Mesenteric fat pad (tissue), 1 donor: ENCODE data around the gene SLC27A1. TPM values are rescaled to one million over a fixed set of nuclear protein-coding genes. Genes with fewer than 3 reads are reported as not detected.

Experiments used
- DNase-seq: peaks from one replicate; pipeline ENCODE4 v3.0.0-alpha.2; 2020; ENCODE audit warnings: low spot score
- long read RNA-seq: library from polyadenylated mRNA; unstranded; transcript quantifications from one replicate; pipeline ENCODE4 v2.0.0, GENCODE V29; 2020
- total RNA-seq: library from RNA; stranded (reverse); fragmentation: NEBNext Ultra II Directional; extraction: Animal tissue kit (Norgen Biotek cat#: 25700); gene quantifications from one replicate; pipeline ENCODE4 v1.2.1, GENCODE V29; 2021
- donor health status: DM: yes; HTN: yes; CAD: no.

SLC27A1 gene
- 36.5 TPM for total RNA-seq
- long read RNA-seq, partial matches to known transcripts, result 9 of 32 reads
- long read RNA-seq, other reads (novel, unspliced or antisense), result 19 of 32 reads

DNA sequence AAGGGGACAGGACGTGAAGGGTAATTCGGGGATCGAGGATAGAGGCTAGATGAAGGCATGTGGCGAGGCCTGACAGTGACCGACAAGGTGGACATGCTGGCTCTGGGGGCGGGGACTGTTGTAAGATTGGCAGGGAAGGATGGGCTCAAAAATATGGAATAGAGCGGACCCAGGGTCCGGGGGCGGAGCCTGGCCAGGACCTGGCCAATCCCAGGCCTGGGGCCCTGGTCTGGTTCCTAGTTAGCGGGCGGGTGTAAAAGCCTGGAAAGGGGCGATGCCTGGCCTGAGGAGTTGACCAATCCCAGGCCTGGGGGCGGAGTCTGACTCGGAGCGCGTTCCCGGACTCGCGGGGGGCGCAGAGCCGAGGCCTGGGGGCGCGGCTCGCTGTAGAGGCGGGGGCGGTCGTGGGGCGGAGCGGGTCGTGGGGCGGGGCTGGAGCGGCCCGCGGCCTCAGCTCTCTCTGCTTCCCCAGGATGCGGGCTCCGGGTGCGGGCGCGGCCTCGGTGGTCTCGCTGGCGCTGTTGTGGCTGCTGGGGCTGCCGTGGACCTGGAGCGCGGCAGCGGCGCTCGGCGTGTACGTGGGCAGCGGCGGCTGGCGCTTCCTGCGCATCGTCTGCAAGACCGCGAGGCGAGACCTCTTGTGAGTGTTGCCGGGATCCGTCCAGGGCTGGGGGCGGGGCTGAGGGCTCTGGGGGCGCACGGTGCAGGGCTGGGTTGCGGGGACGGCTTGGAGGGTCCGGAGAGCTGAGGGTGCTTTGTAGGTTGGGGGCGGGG, at the start of gene SLC27A1:
Gene SLC27A1, plus strand, starts transcription at position 457 of the 774 bp plus-strand sequence. Its CDS starts 17 bp downstream, at position 474.
- DNase-seq, result peak; percentile 98

DNA sequence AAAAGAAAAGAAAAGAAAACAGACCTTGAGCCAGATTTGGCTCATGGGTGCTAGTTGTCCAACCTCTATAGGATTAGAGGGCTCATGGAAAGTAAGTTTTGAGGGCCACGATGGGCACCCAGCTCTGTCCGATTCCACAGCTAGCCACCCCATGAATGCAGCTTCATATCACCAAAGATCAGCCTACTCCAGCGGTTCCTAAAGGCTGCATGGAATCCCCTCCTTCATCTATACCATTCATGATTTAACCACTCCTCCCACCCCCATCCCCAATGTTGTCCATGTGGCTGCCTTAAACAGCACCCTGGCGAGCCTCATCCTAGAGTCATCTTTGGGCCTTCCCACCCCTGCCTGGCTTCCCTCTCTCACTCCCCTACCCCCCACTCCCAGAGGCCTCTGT, 48.4 kb upstream of the SLC27A1 start:
- DNase-seq, result no peak

DNA sequence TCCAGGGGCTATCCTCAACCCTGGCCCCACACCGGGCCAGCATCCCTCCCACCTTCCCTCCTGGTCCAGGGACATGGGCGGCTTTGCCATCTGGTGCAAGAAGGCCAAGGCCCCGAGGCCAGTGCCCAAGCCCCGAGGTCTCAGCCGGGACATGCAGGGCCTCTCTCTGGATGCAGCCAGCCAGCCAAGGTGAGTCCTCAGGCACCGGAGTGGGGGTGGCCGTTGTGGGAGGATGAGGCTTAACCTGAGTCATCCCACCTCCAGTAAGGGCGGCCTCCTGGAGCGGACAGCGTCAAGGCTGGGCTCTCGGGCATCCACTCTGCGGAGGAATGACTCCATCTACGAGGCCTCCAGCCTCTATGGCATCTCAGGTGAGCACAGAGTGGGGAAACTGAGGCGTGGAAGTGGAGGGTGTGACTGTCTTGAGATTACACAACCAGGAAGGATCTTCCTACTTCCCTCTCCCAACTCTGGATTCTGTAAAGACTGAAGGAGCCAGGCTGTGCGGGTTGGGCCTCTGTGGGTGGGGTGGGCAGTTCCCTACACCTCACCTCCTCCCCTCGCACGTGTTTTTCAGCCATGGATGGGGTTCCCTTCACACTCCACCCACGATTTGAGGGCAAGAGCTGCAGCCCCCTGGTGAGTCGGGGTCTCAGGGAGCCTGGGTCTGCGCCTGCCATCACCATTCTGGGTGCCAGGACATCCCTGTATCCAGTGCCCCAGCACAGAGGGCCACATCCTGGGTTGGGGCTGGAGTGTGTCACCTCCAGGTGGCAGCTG, 46.7 kb upstream of the SLC27A1 start:
- no peak for DNase-seq

DNA sequence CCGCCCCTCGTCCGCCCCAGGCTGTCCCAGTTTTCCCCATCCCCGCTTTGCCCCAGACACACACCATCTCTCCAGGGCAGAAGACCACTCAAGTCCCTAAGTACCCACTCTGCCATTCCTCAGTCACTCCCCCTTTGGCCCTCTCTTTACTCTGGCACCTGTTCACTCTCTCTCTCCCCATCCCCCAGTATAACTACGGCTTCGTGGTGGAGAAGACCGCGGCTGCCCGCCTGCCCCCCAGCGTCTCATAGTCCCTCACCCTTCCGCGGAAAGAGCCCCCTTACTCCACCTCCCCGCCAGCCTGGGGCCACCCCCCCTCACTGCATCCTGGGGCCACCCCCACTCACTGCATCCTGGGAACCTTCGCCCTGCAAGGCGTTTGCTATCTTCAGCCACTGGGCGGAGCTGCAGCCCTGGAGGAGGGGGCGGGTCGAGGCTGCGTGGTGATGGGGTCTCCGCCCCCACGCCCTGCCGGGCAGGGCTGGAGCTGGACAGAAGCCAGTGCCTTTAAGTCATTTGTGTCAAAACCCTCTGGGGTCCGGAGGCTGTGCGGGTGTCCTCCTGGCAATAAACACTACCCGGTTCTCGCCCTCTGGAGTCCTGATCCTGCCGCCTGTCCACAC, 45.5 kb upstream of the SLC27A1 start:
- no peak for DNase-seq

DNA sequence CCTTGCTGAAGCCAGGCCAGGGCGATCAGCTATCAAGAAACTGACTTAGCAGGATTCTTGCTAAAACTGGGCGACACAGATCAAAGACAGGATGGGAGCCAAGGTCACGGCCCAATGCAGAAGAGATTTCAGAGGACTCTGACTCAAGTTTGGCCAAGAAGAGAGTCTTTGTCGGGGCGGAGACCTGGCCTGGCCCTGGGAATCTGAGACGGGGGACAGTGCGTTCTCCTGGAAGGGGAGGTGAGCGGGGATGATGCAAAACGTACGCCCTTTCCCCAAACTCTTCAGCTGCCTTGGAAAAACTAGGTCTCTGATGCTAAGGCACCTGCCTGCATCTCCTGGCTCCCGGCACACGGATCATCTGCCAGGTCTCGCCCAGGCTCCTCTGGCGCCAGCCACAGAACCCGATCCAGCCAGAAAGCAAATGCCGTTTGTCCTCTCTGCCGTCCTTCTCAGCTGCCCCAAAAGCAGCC, 40.6 kb upstream of the SLC27A1 start:
- no peak for DNase-seq

DNA sequence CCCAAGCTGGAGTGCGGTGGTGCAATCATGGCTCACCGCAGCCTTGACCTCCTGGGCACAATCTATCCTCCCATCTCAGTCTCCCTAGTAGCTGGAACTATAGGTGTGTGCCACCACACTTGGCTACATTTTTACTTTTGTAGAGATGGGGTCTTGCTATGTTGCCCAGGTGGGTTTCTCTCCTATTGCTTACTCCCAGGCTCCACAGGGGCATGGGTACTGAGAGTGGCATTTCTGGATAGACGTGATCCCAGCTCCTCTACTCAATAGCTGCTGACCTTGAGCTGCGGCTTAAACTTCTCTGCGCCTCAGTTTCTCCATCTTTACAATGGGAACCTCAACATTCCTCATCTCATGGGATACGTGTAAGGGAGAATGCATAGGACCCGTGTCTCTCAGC, 38.9 kb upstream of the SLC27A1 start:
- no peak for DNase-seq

DNA sequence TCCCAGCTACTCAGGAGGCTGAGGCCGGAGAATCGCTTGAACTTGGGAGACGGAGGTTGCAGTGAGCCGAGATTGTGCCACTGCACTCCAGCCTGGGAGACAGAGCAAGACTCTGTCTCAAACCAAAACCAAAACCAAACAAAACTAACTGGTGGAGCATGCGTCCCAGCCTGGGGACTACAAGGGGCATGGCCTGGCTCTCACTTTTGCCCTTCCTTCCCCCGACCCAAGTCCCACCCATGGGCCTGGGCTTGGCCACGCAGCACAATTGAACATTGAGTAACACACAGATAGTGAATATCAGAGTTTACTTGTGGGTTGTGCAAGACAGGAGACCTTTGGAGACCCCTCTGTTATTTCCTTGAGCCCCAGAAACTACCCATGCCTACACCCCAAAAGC, 35.1 kb upstream of the SLC27A1 start:
- no peak for DNase-seq

DNA sequence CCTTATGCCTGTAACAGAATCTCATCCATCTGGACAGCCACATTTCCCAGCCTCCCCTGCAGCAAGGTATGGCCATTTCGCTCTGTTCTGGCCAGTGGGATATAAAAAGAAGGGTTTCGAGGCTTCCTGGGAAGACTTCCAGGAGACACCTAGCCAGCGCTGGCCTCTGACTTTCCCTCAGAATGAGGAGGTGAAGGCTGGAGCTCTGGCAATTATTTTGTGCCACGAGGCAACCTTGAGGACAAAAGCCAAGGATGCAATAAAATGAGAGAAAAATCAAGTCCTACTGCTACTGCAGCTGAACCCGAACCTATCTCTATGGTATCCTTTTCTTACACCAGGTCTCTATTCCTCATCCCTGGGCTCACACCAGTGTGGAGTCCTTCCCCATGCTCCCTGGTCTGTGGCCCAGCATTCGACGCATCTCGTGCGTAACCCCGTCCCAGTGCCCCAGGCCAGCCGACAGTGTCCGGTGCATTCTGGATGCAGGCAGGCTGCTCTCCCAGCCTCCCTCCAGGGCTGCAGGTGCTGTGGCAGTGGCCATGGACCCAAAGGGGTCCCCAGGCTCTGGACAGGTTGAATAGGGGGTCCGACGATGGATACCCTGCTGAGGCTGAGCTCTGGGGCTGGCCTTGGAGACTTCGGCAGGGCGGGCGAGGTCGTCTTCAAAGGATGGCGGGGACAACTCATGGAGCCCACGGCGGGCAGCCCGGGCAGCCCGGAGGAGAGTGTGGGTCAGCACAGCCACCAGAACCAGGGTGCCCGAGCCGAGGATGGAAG, 34.0 kb upstream of the SLC27A1 start:
- no peak for DNase-seq

DNA sequence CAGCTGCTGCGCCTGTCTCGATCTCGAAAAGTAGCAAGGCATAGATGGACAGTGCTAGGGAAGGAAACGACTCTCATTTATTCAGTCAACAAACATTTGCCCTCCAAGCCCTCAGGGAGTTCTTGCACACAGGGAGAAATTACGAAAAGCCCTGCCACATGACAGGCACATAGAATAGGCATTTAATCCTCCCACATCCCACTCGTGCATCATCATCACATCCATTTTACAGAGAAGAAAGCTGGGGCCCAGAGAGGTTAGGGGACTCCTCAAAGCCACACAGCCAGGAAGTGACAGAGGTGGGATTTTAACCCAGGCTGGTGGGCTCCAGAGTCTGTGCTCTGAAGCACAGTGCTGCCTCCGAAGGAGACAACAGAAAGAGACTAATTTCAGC, 33.5 kb upstream of the SLC27A1 start:
- no peak for DNase-seq

DNA sequence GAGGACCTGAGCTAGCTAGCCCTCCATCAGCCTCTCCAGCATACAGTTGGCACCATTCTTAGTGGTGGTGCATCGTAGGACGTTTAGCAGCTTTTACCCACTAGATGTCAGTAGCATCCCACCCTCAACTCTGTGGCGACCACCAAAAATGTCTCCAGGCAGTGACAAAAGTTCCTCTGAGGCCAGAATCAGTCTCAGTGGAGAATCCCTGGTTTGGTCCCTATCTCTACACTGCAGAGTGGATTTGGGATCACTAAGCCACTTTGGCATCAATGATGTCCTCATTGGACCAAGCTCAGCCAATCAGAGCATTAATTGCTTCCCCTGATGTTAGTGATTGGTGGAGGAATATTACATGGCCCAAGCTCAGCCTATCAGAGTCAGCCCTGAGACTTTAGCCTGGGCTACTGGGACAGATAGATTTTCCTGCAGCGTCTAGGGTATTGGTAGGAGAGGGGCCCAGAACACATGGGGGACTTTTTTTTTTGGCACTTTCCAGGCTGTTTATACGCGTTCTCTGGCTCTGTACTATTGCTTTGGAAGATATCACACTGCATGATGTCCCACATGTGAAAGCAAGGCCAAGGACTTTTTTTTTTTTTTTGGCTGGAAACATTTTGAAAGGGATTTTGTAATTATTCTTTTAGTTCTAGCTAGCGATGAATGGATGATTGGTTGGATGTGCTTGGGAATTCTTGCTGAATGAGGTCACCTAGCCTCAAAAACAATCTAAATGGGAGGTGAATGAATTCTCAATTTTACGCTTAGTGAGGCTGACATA, 28.9 kb upstream of the SLC27A1 start:
- DNase-seq, result no peak

DNA sequence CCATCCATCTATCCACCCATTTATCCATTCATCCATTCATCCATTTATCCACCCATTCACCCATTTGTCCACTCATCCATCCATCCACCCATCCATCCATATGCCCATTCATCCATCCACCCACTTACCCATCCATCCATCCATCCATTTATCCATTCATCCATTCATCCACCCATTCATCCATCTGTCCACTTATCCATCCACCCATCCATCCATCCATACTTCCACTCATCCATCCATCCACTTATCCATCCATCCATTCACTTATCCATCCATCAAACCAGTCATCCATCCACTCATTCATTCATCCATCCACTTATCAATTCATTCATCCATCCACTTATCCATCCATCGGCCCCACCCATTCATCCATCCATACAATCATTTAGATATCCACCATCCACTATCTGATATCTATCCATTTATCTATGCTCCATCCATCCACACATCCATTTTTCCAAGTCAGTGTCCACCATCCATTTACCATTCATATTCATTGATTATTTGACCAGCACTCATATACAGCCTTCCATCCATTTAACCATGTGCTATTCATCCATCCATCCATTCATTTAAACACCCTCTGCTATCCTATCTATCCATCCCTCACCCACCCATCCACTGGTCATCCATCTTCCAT, 24.7 kb upstream of the SLC27A1 start:
- DNase-seq, result no peak

DNA sequence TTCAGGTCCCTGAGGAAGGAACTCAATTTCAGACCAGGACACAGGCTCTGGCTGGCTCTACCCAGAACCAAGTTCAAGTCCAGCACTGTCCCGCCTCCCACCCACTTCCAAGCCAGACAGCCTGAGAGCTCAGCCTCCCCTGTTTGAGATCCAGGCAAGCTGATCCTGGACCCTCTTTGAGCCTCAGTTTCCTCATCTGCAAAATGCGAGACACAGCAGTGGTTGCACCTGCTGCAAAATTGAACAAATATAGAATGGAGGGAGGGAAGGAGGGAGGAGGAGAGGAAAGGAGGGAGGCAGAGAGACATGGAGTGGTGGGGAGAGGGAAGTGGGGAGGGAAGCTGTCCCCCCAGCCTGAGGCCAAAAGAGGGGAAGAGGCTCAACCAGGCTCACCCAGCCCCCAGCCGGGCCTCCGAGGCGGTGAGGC, 22.6 kb upstream of the SLC27A1 start:
- DNase-seq, result no peak

DNA sequence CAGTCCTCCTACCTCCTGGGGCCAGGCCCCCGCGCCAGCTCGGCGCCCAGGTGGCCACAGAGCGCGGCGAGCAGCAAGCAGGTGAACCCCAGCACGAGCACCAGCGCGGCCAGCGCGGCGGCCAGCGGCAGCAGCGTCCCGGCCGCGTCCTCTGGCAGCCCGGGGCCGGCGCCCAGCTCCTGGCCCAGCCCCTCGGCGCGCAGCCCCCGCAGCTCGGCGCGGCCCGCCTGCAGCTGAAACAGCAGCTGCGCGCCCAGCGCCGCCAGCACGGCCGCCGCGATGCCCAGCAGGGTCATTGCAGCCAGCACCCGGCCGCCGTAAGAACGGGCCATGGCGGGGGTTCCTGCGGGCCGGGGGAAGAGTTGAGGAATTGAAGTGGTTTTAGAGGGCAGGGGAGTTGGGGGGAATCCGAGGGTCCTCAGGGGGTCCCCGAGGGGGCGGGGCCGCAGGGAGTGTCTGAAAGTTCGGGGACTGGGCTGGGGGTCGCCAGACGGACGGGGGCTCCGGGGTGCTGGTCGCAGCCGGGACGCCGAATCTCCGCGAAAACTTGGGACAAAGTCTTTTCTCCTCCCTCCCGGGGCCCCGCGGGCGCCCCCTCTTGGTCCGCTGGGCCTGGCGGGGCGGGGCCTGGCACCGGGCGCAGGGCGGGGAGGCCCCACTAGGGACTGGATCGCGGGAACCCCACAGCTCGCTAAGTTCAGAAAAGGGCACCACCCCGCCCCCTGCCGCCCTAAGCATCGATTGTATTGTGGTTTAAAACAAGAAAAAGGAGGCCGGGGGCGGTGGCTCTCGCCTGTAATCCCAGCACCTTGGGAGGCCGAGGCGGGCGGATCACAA, 22.0 kb upstream of the SLC27A1 start, which contains the start of gene TMEM221:
Gene TMEM221, minus strand, starts transcription at position 538 of the 837 bp plus-strand sequence. Its CDS starts 206 bp downstream, at position 332.
- no peak for DNase-seq

DNA sequence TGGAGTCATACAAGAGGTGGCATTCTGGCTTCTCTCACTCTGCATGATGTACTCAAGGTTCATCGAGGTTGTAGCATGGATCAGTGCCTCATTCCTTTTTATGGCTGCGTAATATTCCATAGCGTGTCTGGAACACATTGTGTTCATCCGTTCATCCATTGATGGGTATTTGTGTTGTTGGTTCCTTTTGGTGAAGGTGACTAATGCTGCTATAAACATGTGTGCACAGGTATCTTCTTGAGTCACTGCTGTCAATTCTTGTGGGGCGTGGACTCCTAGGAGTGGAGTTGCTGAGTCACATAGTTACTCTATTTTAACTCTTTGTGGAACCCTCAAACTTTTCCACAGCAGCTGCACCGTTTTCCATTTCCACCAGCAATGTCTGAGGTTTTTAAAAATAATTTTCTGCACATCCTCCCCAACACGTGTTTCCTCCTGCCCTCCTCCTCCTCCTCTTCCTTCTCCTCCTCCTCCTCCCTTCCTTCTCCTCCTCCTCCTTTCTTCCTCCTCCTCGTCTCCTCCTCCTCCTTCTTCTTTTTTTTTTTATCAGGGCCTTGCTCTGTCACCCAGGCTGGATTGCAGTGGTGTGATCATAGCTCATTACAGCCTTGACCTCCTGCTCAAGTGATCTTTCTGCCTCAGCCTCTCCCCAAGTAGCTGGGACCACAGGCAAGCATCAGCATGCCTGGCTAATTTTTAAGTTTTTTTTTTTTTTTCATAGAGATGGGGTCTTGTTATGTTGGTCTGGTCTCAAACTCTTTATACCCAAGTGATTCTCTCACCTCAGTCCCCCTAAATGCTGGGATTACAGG, 19.9 kb upstream of the SLC27A1 start:
- no peak for DNase-seq

DNA sequence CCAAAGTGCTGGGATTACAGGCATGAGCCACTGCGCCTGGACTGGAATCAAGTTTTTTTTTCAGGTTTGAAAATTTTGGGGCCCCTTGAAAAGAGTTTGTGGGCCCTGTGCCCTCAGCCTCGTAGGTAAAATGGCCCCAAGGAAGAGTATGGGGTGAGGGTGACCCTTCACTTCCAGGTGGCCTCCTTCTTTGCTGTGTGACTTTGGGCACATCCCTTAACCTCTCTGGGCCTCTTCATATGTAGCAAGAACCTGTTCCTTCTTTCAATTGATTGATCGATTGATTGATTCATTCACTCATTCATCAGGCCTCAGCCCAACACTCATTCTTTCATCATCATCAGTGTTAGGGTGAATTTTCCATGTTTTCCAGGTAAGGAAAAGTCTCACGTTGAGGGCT, 18.5 kb upstream of the SLC27A1 start:
- no peak for DNase-seq

DNA sequence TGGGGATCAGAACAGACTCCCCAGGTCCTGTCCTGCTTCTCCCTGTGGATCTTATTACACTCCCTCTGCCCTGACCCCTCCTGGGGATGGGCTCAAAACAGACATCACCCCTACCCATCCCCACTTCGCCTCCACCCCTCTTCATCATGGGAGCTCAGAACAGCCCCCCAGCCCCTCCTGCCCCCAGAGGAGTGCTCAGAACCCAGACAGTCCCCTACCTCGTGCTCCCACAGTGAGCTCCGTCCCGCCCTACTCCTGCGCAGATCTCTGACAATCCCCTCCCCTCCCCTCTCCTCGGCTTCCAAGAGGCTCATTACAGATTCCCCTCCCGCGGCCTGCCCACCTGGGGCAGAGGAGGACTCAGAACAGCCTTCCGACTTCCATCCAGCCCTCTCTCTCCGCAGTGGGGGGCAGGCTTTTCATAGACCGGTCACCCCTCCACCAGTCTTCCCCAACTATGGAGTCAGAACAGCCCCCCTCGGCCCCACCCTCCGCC, 15.7 kb upstream of the SLC27A1 start:
- DNase-seq, result no peak

DNA sequence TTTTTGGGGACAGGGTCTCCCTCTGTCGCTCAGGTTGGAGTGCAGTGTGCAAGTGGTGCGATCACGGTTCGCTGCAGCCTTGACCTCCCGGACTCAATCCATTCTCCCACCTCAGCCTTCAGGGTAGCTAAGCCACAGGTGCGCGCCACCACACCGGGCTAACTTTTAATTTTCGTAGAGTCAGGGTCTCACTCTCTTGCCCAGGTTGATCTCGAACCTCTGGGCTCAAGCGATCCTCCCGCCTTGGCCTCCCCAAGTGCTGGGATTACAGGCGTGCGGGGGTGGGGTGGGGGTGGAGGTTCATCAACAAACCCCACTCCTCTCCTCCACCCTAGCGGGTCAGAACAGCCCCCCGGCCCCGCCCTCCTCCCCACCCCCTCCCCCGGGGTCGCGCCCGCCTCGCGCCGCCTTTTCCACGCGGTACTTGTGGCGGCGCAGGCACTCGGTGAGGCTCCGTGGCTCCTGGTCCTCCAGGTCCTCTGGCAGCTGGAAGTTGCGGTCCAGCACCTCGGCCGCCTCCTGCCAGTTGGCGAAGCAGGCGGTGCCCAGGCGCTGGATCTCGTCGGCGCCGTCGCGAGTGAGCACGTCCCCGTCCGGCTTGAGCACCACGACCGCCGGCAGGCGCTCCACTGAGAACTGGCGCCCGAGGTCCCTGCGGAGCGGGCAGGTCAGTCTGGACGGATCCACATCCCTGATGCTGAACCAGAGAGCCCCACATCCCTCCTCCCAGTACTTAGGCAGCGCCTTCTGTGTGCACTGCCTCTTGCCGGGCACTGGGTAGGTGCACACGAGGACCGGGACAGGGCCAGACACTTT, 14.8 kb upstream of the SLC27A1 start:
- DNase-seq, result no peak
